HG03108 (cell line): Measurements from ENCODE around the gene SS18L1.

Experiments
- ATAC-seq: cut with Tn5 transposase; IDR thresholded peaks from one replicate; pipeline ENCODE4 v1.9.1; 2021; ENCODE audit warnings: moderate library complexity; ENCODE audit not compliant: unreplicated experiment

Gene SS18L1

GRCh38 chr20:62222972-62223371 is 79.4 kb downstream of the SS18L1 start:
- ATAC-seq = no peak

- ATAC-seq = no peak
Observed at GRCh38 chr20:62223571-62223970, 80.0 kb downstream of the SS18L1 start.

- no peak for ATAC-seq
Observed at GRCh38 chr20:62224113-62224855, 80.7 kb downstream of the SS18L1 start.

GRCh38 chr20:62225026-62225425 is 81.5 kb downstream of the SS18L1 start:
- no peak for ATAC-seq

- no peak for ATAC-seq
Observed at GRCh38 chr20:62225820-62226635, 82.5 kb downstream of the SS18L1 start.

- no peak for ATAC-seq
Observed at GRCh38 chr20:62226707-62227590, 83.4 kb downstream of the SS18L1 start.

- no peak for ATAC-seq
Observed at GRCh38 chr20:62227591-62227976, 84.0 kb downstream of the SS18L1 start.

- ATAC-seq = no peak
Observed at GRCh38 chr20:62227977-62228958, 84.7 kb downstream of the SS18L1 start.

GRCh38 chr20:62228982-62229545 is 85.5 kb downstream of the SS18L1 start:
- no peak for ATAC-seq

- ATAC-seq = no peak
Observed at GRCh38 chr20:62229667-62230066, 86.1 kb downstream of the SS18L1 start.

- ATAC-seq = no peak
Observed at GRCh38 chr20:62230276-62230675, 86.7 kb downstream of the SS18L1 start.

- no peak for ATAC-seq
Observed at GRCh38 chr20:62230696-62231095, 87.1 kb downstream of the SS18L1 start.

GRCh38 chr20:62231292-62231691 is 87.7 kb downstream of the SS18L1 start:
- no peak for ATAC-seq
